Tibial artery (tissue), 4 donors: Measurements from ENCODE around the gene BCL2L2.
A peak's percentile ranks its signal among the peaks of the same experiment; 100 is the strongest.
"Not testable (repeated sequence)": the region's sequence is repeated elsewhere in the genome, so short reads cannot be mapped to it uniquely, and the experiment has no call there.

Experiments
- DNase-seq, 2 donors: peaks; one replicate each; pipeline ENCODE4 v3.0.0-alpha.2; 2019
- H3K27ac ChIP-seq, 2 donors: fragments of 200-600 bp; sonication (generic) in 1 of 2; 1 replicate in 1 of 2; 2 replicates in 1 of 2; pipeline ENCODE4 v1.5.1; 2018 to 2019; ENCODE audit warnings: mild to moderate bottlenecking in 1 of 2
- H3K27me3 ChIP-seq, 2 donors: fragments of 200-600 bp; sonication (generic) in 1 of 2; one replicate each; pipeline versions ENCODE4 v1.5.1 to v1.6.0; 2016 to 2019
- H3K36me3 ChIP-seq, 3 donors: fragments of 200-600 bp; sonication (generic) in 2 of 3; one replicate each; pipeline ENCODE4 v1.5.1; 2016 to 2019; ENCODE audit warnings: mild to moderate bottlenecking in 2 of 3
- H3K4me1 ChIP-seq, 4 donors: fragments of 200-600 bp; sonication (generic) in 2 of 4; 1 replicate in 3 of 4; 2 replicates in 1 of 4; pipeline ENCODE4 v1.5.1; 2016 to 2019
- H3K4me3 ChIP-seq, 2 donors: fragments of 200-600 bp; sonication (generic) in 1 of 2; 1 replicate in 1 of 2; 2 replicates in 1 of 2; pipeline ENCODE4 v1.5.1; 2018 to 2019; ENCODE audit warnings: mild to moderate bottlenecking in 2 of 2
- H3K9me3 ChIP-seq, 3 donors: fragments of 200-600 bp; sonication (generic) in 1 of 3; one replicate each; pipeline ENCODE4 v1.5.1; 2016 to 2019
- CTCF ChIP-seq, 2 experiments: fragments of 200-600 bp in 1 of 2; fragments of 450-650 bp in 1 of 2; IDR thresholded peaks; one replicate each; pipeline ENCODE4 v1.5.1; 2017 to 2019; ENCODE audit warnings: antibody characterized with exemption in 2 of 2, mild to moderate bottlenecking in 1 of 2, moderate library complexity in 1 of 2
- intact Hi-C: fragments of 100-400 bp; cut with DNase I; formaldehyde crosslinking; loops from one replicate; pipeline ENCODE4 v1.15.0; 2023; ENCODE audit warnings: low total_unique reads

Gene BCL2L2

GRCh38 chr14:23306412-23307145 lies at the start of gene BCL2L2:
BCL2L2 (plus strand) TSS chr14:23306833; CDS start chr14:23307768, 935 bp downstream.
- Histone ChIP-seq H3K4me3 (peak within 1 kb of the TSS; percentile 70 to 86), H3K4me1 (peaks cover 0 to 49% (median 41%) of the 10 kb centered on the region in 4 donors), H3K27me3 (no peaks in the 10 kb centered on the region), H3K27ac (peak within 1 kb of the TSS; percentile 79 to 92), H3K9me3 (no peaks in the 10 kb centered on the region), H3K36me3 (peaks cover 0 to 30% (median 25%) of the 10 kb centered on the region in 3 donors)
- intact Hi-C loops, result no loop called here
- DNase-seq, result peak; percentile 95 to 97
- TF ChIP-seq CTCF (IDR thresholded peaks at IDR 0.05), result no peak

GRCh38 chr14:23258256-23258655 lies 48.4 kb upstream of the BCL2L2 start:
- Histone ChIP-seq H3K9me3 (no peaks in the 10 kb centered on the region), H3K27ac (no peak overlapping the region), H3K27me3 (peaks cover 0 to 7% of the 10 kb centered on the region in 2 donors), H3K4me3 (no peak overlapping the region), H3K36me3 (no peaks in the 10 kb centered on the region), H3K4me1 (no peaks in the 10 kb centered on the region)
- intact Hi-C loops, result no loop called here
- TF ChIP-seq CTCF (IDR thresholded peaks at IDR 0.05), result no peak
- DNase-seq, result no peak

- no peaks in the 10 kb centered on the region for H3K9me3 ChIP-seq
- no peaks in the 10 kb centered on the region for H3K36me3 ChIP-seq
- no peak for TF ChIP-seq CTCF (IDR thresholded peaks at IDR 0.05)
- DNase-seq, result no peak
- peaks cover 0 to 10% of the 10 kb centered on the region in 2 donors for H3K27me3 ChIP-seq
- intact Hi-C loops, result no loop called here
- H3K4me3 ChIP-seq, result no peak overlapping the region
- H3K4me1 ChIP-seq, result no peaks in the 10 kb centered on the region
- H3K27ac ChIP-seq, result no peak overlapping the region
These were observed 47.2 kb upstream of the BCL2L2 start for GRCh38 chr14:23259426-23259825.

- H3K4me1 ChIP-seq, H3K36me3 ChIP-seq, DNase-seq, H3K27ac ChIP-seq, H3K4me3 ChIP-seq, H3K9me3 ChIP-seq: not testable (repeated sequence)
- intact Hi-C loops, result loop anchor here (10.0 kb wide), 1 partner anchor 64 kb away; the partner anchor contains the start of gene PABPN1
- H3K27me3 ChIP-seq, result peaks cover 0 to 10% of the 10 kb centered on the region in 2 donors
These were observed 45.8 kb upstream of the BCL2L2 start for GRCh38 chr14:23260849-23261248.

- H3K27ac ChIP-seq, result no peak overlapping the region
- no peaks in the 10 kb centered on the region for H3K27me3 ChIP-seq
- H3K4me1 ChIP-seq, result no peaks in the 10 kb centered on the region
- TF ChIP-seq CTCF (IDR thresholded peaks at IDR 0.05), result no peak
- intact Hi-C loops, result loop anchor here (5.0 to 10.0 kb wide), 2 partner anchors 56 to 108 kb away; partner anchors contain the start of genes CMTM5 and PABPN1
- H3K36me3 ChIP-seq, result no peaks in the 10 kb centered on the region
- no peak for DNase-seq
- H3K9me3 ChIP-seq, result no peaks in the 10 kb centered on the region
- no peak overlapping the region for H3K4me3 ChIP-seq
These were observed 37.4 kb upstream of the BCL2L2 start for GRCh38 chr14:23269193-23269592.

GRCh38 chr14:23275412-23275811 lies 31.2 kb upstream of the BCL2L2 start:
- H3K4me3 ChIP-seq, result no peak overlapping the region
- intact Hi-C loops, result no loop called here
- H3K27ac ChIP-seq, result no peak overlapping the region
- no peak for TF ChIP-seq CTCF (IDR thresholded peaks at IDR 0.05)
- H3K9me3 ChIP-seq, result no peaks in the 10 kb centered on the region
- H3K27me3 ChIP-seq, result no peaks in the 10 kb centered on the region
- DNase-seq, result no peak
- peaks cover 0 to 3% (median 0%) of the 10 kb centered on the region in 4 donors for H3K4me1 ChIP-seq
- peaks cover 10 to 21% (median 15%) of the 10 kb centered on the region in 3 donors for H3K36me3 ChIP-seq
